EL (cell line): Measurements from ENCODE around the gene VAMP1.
A peak's percentile ranks its signal among the peaks of the same experiment; 100 is the strongest.

ENCODE experiments used
- DNase-seq: peaks from one replicate; pipeline ENCODE4 v3.0.0-alpha.2; 2016

Gene VAMP1

GRCh38 chr12:6425590-6426531 is 44.6 kb downstream of the VAMP1 start:
- no peak for DNase-seq

DNA sequence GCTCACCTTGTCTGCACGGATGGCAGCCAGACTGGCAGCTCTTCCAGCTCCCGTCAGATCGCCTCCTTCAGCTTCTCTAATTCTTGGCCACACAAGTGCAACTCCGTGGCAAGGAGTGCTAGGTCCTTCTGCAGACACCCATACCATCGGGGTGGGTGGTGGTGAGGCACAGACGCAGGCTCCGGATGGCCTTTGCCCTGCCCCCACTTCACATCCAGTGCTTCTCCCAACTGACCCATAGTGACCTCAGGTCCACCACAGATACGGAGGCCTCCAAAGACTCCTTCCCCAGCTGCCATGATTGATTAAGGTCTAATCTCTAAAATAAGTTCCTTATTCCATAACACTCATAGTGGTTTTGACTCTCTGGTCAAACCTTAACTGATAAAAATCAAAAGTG is 45.6 kb downstream of the VAMP1 start:
- no peak for DNase-seq

- DNase-seq: no peak
These were observed 46.5 kb downstream of the VAMP1 start for GRCh38 chr12:6424008-6424347.

DNA sequence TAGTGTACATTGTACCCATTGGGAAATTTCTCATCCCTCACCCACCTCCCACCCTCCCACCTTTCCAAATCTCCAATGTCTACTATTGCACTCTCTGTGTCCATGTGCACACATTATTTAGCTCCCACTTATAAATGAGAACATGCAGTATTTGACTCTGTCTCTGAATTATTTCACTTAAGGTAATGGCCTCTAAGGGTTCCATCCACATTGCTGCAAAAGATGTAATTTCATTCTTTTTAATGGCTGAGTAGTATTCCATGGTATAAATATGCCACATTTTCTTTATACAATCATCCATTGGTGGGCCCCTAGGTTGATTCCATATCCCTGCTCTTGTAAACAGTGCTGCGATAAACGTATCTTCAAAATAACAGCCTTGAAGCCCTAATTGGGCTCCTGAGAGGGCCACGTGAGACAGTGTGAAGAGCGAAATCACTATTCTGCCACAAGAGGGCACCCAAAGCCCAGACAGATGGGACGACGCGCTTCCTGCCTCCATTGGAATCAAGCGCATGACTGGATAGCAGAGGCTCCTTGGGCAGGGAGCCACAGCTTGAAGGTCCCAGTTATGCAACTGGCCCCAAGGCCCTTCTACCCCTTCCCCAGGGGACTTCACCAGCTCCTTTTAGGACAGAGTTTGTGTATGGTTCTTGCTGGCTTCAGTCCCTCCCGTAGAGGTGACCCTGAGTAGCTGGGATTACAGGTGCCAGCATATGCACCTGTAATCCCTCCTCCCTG is 47.0 kb downstream of the VAMP1 start:
- DNase-seq: peak; percentile 90

DNA sequence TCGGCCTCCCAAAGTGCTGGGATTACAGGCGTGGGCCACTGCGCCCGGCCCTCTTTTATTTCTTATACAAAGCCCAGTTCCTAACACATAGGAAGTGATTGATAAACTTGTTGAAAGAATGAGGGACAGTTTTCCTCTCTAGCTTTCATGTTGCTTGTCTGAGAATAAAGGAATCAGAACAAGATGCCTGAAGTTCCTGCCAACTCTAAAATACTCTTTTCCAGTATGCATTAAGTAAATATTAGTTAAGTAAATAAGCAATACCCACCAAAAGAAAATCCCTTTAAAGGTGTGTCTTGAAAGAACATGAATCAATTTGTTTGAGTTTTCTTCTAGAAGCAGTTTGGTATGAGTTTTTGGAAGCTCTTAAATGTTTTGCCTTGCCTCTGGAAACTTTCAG is 50.1 kb downstream of the VAMP1 start:
- no peak for DNase-seq

- no peak for DNase-seq
These were observed 51.7 kb downstream of the VAMP1 start for GRCh38 chr12:6418796-6419195.

- no peak for DNase-seq
These were observed 53.9 kb downstream of the VAMP1 start for GRCh38 chr12:6416596-6416995.
